ENCODE results near the gene FOXP1. TPM values are rescaled to one million over a fixed set of nuclear protein-coding genes. Genes with fewer than 3 reads are reported as not detected.

FOXP1 gene
- total RNA-seq, 4 donors from 2014 or later, result 181 to 225 (median 205) TPM

GRCh38 chr3:71294919-71295318 lies 288.6 kb downstream of the FOXP1 start:
- intact Hi-C loops (cut with DNase I), result no loop called here
- no peak overlapping the region for H3K4me3 ChIP-seq
- WGBS, result 93% methylated on average over 7 of the region's 7 CpGs
- DNase-seq (ENCODE audit: extremely low spot score), result no peak
- H3K27ac ChIP-seq (replicated peaks in 1 of 4), result no peak overlapping the region
- H3K9me3 ChIP-seq, result no peaks in the 10 kb centered on the region
- peaks cover 0 to 10% (median 4%) of the 10 kb centered on the region in 4 donors for H3K4me1 ChIP-seq
- no peaks in the 10 kb centered on the region for H3K27me3 ChIP-seq
- H3K36me3 ChIP-seq, result no peaks in the 10 kb centered on the region
- TF ChIP-seq POLR2AphosphoS5 (IDR thresholded peaks at IDR 0.05) (no peak), CTCF (IDR thresholded peaks at IDR 0.05) (no peak), EP300 (IDR thresholded peaks at IDR 0.05) (no peak), POLR2A (IDR thresholded peaks at IDR 0.05; ENCODE audit: low read depth) (no peak)

GRCh38 chr3:71290301-71290700 lies 293.2 kb downstream of the FOXP1 start:
- H3K27ac ChIP-seq (replicated peaks in 1 of 4), result no peak overlapping the region
- DNase-seq (ENCODE audit: extremely low spot score), result no peak
- H3K4me3 ChIP-seq, result no peak overlapping the region
- no peaks in the 10 kb centered on the region for H3K27me3 ChIP-seq
- WGBS, result 98% methylated on average over 2 of the region's 2 CpGs
- no peaks in the 10 kb centered on the region for H3K9me3 ChIP-seq
- no peaks in the 10 kb centered on the region for H3K4me1 ChIP-seq
- intact Hi-C loops (cut with DNase I), result no loop called here
- no peaks in the 10 kb centered on the region for H3K36me3 ChIP-seq
- no peak for TF ChIP-seq CTCF (IDR thresholded peaks at IDR 0.05)
- TF ChIP-seq POLR2A (IDR thresholded peaks at IDR 0.05; ENCODE audit: low read depth), result no peak
- no peak for TF ChIP-seq POLR2AphosphoS5 (IDR thresholded peaks at IDR 0.05)
- TF ChIP-seq EP300 (IDR thresholded peaks at IDR 0.05), result no peak

GRCh38 chr3:71288269-71288930 lies 295.1 kb downstream of the FOXP1 start:
- no peaks in the 10 kb centered on the region for H3K36me3 ChIP-seq
- no peaks in the 10 kb centered on the region for H3K9me3 ChIP-seq
- no peak overlapping the region for H3K27ac ChIP-seq (replicated peaks in 1 of 4)
- DNase-seq (ENCODE audit: extremely low spot score), result no peak
- peaks cover 0 to 6% (median 0%) of the 10 kb centered on the region in 4 donors for H3K4me1 ChIP-seq
- TF ChIP-seq POLR2A (IDR thresholded peaks at IDR 0.05; ENCODE audit: low read depth) (no peak), EP300 (IDR thresholded peaks at IDR 0.05) (no peak), POLR2AphosphoS5 (IDR thresholded peaks at IDR 0.05) (no peak), CTCF (IDR thresholded peaks at IDR 0.05) (no peak)
- H3K4me3 ChIP-seq, result no peak overlapping the region
- WGBS, result 92% methylated on average over 4 of the region's 4 CpGs
- intact Hi-C loops (cut with DNase I), result no loop called here
- no peaks in the 10 kb centered on the region for H3K27me3 ChIP-seq

GRCh38 chr3:71285086-71285485 lies 298.4 kb downstream of the FOXP1 start:
- no peak overlapping the region for H3K4me3 ChIP-seq
- H3K4me1 ChIP-seq, result peaks cover 0 to 7% (median 2%) of the 10 kb centered on the region in 4 donors
- 91% methylated on average over 5 of the region's 5 CpGs for WGBS
- no peaks in the 10 kb centered on the region for H3K36me3 ChIP-seq
- TF ChIP-seq POLR2A (IDR thresholded peaks at IDR 0.05; ENCODE audit: low read depth) (no peak), POLR2AphosphoS5 (IDR thresholded peaks at IDR 0.05) (no peak), CTCF (IDR thresholded peaks at IDR 0.05) (no peak), EP300 (IDR thresholded peaks at IDR 0.05) (no peak)
- DNase-seq (ENCODE audit: extremely low spot score), result no peak
- H3K9me3 ChIP-seq, result no peaks in the 10 kb centered on the region
- intact Hi-C loops (cut with DNase I), result no loop called here
- no peak overlapping the region for H3K27ac ChIP-seq (replicated peaks in 1 of 4)
- H3K27me3 ChIP-seq, result no peaks in the 10 kb centered on the region

- DNase-seq (ENCODE audit: extremely low spot score), result no peak
- 100% methylated on average over 2 of the region's 2 CpGs for WGBS
Observed at GRCh38 chr3:71282976-71283375, 300.6 kb downstream of the FOXP1 start.

More at GRCh38 chr3:71282976-71283375, 300.6 kb downstream of the FOXP1 start:
- no peaks in the 10 kb centered on the region for H3K27me3 ChIP-seq
- no peak overlapping the region for H3K27ac ChIP-seq (replicated peaks in 1 of 4)
- H3K4me1 ChIP-seq, result peaks cover 0 to 8% (median 2%) of the 10 kb centered on the region in 4 donors
- TF ChIP-seq EP300 (IDR thresholded peaks at IDR 0.05), result no peak
- TF ChIP-seq POLR2AphosphoS5 (IDR thresholded peaks at IDR 0.05), result no peak
- TF ChIP-seq CTCF (IDR thresholded peaks at IDR 0.05), result no peak
- no peak for TF ChIP-seq POLR2A (IDR thresholded peaks at IDR 0.05; ENCODE audit: low read depth)
- H3K36me3 ChIP-seq, result no peaks in the 10 kb centered on the region
- intact Hi-C loops (cut with DNase I), result no loop called here
- no peaks in the 10 kb centered on the region for H3K9me3 ChIP-seq
- H3K4me3 ChIP-seq, result no peak overlapping the region

Measured in esophagus muscularis mucosa (tissue), 4 donors.